Measurements from ENCODE around the gene MLIP.

The MLIP gene

DNA sequence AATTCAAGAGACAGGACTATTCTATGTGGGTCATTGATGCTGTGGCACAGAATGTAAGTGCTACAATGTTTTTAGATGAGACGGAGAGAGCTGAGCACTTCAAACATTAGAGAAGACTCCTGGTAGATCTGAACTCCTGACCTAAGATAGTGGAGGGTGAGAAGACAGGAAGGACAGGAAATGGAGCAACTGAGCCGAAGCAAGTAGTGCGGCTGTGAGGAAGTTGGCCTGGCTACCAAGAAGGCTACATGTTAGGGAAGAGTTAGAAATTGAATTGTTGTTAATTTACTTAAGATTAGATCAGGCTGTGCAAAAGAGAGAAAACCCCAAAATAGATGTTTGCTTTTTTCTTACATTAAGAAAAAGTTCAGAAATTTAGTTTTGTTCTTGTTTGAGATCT is 14.4 kb upstream of the MLIP start:
- in situ Hi-C loops (cut with MboI; ENCODE audit: low sequenced_read_pairs), result no loop called here

DNA sequence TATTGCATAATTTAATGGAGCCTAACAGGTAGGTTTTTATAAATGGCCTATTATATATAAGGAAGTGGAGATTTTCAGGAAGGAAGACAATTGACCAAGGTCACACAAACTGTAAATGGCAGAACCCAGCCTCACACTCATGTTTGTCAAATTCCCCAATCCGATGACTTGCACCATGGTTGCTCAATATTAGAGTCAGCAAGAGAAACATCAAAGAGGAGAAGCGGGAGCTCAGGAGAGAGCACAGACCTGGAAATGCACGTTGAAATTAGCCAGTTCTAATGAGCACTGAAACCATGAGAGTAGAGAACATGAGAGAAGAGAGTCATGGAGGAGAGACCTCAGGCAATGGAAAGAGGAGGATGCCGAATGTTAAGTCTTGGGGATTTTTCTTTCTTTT is 13.5 kb upstream of the MLIP start:
- in situ Hi-C loops (cut with MboI; ENCODE audit: low sequenced_read_pairs), result no loop called here

DNA sequence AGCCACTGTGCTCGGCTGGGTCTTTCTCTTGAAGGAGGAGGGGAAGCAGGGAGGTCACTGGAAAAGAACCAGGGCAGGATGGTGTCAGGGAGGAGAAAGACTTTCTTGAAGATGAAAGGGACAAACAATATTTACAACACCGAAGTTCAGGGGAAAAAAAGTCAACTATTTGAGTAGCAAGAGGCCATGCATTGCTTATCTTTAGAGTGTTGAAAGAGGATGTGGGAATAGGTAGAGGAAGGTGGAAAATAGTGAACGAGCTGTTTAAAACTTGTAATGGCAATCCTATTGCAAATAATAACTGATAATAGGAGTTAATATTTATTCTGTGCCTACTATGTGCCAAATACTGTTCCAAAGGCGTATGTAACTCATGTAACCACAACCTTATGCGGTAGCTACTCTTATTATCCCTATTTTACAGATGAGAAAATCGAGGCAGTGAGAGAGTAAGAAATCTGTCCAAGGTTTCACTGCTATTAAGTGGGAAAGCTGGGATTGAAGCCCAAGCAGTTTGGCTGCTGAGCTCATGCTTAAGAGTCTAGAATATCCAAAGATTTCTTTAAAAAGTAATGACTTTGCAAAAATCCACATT is 12.7 kb upstream of the MLIP start:
- in situ Hi-C loops (cut with MboI; ENCODE audit: low sequenced_read_pairs), result no loop called here

DNA sequence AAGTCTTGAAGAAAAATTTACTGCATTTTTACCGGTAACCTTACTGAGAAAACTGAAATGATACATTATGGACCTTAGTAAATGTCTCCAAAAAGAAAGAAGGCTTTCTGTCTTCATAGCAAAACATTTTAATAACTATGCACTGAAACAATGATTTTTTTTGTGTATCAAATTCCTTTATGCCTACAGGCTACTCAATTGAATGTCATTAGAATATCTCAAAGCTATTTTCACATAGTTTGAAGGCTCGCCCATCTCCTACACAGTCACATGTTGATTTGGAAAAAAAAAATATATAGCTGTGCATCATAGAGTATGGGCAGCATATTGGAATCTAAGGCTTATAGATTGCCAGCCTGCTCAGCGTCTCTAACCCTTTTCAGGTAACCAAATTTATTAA is 12.0 kb upstream of the MLIP start:
- in situ Hi-C loops (cut with MboI; ENCODE audit: low sequenced_read_pairs), result no loop called here

DNA sequence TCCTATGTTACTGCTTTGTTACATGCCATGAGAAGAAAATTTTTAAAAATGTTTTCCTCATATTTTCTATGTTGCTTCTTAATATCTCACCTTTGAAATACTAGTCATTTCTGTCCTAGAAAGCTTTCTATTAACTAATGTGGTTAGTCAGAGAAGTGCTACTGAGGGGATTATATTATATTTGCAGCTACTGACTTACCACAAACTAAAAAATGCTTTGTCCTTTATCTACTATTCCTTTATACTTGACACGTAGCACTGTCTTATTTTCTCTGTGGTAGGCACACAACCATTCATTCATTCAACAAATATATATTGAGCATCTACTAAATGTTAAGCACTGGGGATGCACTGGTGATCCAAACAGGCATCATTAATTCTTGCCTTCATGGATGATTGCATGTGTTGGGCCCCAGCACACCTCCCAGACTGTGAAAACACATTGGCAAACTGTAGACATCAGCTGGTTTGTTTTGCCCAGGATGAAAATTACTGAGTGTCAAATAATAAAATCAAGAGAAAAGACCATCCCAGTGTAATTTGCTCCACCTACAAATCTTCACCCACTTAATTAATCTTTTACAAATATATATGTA is 10.7 kb upstream of the MLIP start:
- in situ Hi-C loops (cut with MboI; ENCODE audit: low sequenced_read_pairs), result no loop called here

DNA sequence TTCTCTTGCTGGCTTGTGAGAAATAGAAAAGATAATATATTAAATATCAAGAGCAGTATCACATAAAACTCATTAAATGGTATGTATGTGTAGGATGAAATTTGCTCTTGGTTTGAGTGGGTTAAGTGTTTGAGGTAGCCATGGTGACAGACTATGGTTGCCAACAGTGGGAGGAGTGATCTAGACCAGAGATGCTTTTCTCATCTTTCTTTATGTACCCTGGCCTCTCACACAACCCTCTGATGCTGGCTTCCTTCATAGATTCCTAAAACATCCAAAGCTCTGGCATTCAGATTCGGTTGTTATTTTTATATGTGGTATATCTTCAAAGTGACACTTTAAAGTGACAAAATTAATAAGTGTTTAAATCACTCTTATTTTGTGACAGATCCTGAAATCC is 9.0 kb upstream of the MLIP start:
- in situ Hi-C loops (cut with MboI; ENCODE audit: low sequenced_read_pairs), result no loop called here

DNA sequence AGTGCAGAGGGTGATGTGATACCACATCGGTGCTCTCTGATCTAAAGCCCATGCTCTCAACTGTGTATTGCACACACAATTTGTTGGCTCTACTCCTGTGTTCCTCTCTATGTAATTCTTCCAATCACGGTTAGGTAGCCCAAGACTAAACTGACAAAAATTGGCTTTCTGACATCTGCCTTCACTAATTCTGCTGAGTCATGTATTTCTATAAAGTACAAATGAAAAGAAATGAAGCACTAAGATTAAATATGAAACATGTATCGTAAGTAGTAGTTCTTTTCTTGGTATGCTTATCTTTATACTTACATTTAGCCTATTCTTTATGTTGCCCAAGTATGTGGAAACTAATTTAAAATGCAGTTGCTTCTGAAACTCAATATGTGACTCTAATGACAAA is 7.7 kb upstream of the MLIP start:
- in situ Hi-C loops (cut with MboI; ENCODE audit: low sequenced_read_pairs), result no loop called here

DNA sequence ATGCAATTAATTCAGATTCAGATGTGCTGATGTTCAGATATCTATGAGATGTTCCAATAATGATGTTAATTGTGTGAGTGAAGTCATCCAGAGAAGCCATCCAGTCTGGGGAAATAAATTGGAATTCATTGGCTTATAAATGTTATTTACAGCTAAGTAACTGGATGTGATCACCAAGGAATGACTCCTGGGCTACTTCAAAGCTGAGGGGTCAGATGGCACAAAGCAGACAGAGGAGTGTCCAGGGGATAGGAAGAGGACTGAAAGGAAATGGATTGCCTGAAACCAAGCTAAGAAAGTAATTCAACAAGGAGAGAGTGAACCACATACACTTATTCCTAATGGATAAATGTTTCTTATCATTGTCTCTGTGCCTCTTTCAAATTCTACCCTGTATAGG is 4.5 kb upstream of the MLIP start:
- in situ Hi-C loops (cut with MboI; ENCODE audit: low sequenced_read_pairs), result no loop called here

DNA sequence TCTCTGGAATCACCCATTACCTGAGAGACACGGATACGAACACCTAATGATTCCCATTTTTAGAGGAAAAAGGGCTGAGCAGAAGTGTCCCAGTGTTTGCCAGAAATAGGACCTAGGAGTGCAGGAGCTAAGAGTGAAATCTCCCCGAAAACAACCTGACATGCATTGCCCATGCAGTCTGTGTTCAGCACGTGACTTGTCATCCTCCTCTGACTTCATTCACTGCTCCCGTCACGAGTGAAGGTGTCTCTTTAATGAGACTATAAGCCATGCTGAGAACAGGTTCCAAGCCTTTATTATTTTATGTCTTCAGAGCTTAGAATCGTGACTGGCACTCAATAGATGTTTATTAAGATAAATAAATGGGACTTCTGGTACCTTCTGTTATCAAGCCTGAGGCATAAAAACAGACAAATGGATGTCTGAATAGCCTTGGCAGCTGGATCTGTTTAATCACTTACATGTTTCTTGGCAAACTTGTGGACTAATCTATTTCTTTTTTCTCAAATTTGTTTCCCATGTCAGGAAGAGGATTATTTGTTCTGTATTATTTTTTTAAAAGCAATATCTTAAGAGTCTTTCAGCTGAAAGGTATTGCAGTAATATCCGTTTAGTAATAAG is 3.7 kb upstream of the MLIP start:
- in situ Hi-C loops (cut with MboI; ENCODE audit: low sequenced_read_pairs), result no loop called here

DNA sequence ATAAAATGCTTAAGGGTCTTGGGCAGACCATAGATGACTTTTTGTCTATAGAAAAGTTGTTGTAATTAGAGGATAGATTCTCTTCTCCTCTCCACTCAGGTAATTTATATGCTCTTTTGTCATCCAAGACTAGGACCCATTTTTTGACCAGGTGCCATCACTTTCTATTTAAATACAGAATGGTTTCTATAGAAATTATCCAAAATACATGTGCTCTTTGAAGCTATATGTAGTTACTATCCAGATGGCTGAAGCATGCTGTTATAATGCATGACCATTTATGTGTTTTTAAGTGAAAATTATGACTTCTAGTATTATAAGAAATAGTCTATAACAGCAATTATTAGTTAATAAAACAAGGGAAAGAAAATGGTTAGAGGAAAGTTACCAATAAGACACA is 3.0 kb upstream of the MLIP start:
- in situ Hi-C loops (cut with MboI; ENCODE audit: low sequenced_read_pairs), result no loop called here

DNA sequence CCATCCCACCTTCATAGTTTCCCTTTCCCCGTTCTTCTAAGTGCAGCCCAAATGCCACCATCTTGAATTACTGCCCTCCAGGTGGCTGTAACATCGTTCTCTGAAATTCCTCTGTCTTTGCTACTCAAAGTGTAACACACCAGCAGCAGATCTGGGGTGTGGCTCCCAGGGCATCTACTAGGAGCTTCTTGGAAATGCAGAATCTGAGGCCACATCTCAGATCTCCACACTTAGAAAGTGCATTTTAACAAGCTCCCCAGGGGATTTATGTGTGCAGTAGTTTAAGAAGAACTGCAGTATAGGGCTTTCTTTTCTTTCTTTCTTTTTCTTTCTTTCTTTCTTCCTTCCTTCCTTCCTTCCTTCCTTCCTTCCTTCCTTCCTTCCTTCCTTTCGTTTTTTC is 1.7 kb upstream of the MLIP start:
- in situ Hi-C loops (cut with MboI; ENCODE audit: low sequenced_read_pairs), result no loop called here

DNA sequence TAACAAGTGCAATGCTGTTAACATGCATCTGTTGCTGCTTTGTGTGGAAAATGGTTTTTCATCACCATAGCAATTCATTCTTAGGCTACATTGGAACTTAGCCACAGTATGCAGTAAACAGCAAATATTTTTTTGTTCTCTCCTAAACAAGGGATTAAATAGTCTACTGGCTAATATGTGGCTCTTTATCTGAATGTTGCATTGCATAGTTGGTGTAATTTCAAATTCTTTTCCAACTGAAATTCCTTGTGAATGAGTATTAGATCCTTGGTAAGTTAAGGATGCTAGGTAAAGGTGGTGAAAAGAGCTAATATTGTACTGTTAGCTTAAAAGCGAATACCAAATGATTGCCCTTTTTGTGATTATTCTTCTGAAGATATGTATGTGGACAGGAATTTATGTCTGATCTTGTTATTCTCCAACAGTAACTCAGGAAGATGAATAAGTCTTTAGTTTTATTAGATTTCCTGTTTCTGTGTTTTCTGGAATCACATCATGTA is 958 bp downstream of the MLIP start:
- in situ Hi-C loops (cut with MboI; ENCODE audit: low sequenced_read_pairs), result no loop called here

DNA sequence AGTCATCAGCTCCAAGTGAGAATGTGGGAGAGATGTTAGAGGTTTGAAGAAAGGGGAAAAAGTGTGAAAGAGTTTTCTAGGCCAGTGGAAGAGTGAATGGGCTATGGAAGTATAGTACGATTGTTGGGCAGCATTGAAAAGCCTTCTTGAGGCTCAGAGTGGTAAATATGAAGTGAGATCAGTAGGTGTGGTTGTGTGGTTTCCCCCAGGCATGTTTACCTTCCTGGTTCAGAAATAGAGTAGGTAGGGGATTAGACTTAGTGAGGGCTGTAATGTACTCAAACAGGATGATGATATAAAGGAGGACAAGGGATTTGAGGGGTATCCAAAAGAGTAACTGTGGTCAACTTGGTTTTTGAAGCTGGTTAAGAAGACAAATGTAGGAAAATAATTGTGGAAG is 3.7 kb downstream of the MLIP start:
- in situ Hi-C loops (cut with MboI; ENCODE audit: low sequenced_read_pairs), result no loop called here

DNA sequence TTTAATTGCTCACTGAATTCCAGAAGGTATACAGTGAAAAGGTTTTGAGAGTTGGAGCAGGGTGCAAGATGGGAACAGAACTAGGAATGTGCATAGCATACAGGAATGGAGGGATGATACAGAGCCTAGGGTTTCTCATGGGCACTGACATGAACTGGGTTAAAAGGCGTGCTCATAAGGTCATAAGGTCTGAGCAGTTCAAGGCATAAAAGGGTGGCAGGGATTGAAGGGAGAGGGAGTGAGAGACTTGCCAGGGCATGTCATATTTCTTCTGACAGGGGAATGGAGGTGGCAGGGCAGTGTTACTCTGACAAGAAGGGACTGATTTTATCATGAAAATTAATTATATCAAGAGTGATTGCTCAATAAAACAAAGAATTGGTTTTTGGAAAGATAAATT is 4.7 kb downstream of the MLIP start:
- in situ Hi-C loops (cut with MboI; ENCODE audit: low sequenced_read_pairs), result no loop called here

DNA sequence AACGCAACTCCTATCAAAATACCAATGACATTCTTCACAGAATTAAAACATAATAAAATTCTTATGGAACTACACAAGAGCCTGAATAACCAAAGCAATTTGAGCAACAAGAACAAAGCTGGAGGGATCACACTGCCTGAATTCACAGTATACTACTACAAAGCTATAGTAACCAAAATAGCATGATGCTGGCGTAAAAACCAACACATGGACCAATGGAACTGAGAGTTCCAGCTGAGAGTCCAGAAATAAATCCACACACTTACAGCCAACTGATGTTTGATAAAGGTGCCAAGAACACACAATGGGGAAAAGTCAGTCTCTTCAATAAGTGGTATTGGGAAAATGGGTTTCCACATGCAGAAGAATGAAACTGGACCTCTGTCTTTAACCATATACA is 6.9 kb downstream of the MLIP start:
- in situ Hi-C loops (cut with MboI; ENCODE audit: low sequenced_read_pairs), result no loop called here

DNA sequence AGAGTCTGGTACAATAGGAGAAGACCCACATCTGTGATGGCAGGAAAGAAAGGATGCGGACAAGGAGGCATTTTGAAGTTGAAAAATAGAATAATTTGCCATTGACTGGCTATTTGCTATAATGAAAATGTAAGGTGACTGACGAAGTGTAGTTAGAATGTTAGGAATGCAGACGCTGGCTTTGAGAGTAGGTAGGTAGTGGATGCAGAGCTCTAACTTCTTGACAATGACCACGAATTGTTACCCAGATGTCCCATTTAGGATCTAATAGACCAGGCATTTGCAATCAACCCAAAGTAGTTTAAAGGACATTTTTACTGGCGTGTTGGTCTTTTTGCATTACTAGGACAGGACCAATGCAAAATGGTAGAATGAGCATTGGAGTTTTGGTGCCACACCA is 14.2 kb downstream of the MLIP start:
- in situ Hi-C loops (cut with MboI; ENCODE audit: low sequenced_read_pairs), result no loop called here

DNA sequence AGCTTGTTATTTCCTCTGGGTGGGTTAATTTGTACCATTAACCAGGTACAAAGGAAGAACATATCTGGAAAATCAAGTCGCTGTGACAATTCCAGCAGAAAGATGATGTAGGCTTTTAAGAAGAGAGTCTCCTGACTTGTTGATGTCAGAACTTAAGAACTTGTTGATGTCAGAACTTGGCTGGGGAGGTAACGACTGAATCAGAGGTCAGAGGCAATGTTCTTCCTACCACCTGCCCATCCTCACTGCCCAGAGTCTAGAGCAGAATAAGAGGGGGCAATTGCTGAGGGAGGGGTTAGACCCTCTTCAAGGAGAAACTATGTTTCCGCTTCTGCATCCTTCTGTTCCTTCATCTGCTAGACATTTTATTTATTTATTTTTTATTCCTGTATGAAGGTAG is 18.9 kb downstream of the MLIP start:
- in situ Hi-C loops (cut with MboI; ENCODE audit: low sequenced_read_pairs), result no loop called here

DNA sequence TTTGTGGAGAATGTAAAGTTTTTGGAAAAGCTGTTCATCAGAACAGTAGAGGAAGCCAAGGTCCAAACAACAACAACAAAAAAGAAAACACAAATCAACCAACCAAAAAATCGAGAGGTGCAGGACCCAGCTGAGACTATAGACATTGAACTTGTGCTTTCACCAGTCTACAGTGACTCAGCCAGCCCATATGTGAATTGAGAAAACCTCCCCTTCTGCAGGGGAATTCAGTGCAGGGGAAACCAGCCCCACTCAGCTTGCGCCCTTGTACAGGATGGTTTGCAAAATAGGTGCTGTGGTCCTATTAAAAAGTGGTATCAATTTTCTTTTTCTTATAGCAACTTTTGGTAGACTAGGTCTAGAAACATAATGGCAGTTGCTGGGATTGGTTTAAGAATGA is 21.3 kb downstream of the MLIP start:
- in situ Hi-C loops (cut with MboI; ENCODE audit: low sequenced_read_pairs), result no loop called here

DNA sequence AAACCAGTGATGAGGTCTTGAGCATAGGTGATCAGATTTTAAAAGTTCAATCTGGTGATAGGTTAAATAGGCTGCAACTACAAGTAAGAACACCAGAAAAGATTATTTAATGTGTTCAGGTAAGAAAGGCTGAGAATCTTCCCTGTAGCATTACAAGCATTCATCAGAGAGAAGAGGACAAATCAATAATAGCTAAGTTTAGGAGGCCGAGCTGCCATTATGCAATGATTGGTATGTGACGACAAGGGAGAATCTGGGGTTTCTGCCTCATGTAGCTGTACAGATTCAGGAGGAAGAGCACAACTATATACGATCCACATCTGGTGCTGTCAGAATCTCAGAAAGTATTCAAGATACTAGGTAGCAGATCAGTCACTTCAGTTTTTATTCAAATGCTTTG is 21.9 kb downstream of the MLIP start:
- in situ Hi-C loops (cut with MboI; ENCODE audit: low sequenced_read_pairs), result no loop called here

DNA sequence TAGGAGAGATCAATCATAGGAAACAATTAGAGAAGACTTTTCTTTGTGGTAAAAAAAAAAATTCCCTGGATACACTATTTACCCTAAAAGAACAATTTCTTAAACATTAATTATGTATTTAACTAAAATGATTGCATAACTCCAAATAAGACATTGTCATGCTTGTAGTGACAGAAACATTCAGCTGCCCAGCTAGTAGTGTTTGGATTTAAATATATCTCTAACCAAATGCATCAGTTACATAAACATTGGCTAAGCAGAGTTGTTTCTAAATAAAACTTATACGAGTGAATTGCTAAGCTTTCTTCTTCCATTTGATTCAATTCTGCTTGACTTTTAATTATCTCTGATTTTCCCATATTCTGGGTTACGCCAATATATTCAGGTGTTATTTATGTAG is 23.7 kb downstream of the MLIP start:
- in situ Hi-C loops (cut with MboI; ENCODE audit: low sequenced_read_pairs), result no loop called here

DNA sequence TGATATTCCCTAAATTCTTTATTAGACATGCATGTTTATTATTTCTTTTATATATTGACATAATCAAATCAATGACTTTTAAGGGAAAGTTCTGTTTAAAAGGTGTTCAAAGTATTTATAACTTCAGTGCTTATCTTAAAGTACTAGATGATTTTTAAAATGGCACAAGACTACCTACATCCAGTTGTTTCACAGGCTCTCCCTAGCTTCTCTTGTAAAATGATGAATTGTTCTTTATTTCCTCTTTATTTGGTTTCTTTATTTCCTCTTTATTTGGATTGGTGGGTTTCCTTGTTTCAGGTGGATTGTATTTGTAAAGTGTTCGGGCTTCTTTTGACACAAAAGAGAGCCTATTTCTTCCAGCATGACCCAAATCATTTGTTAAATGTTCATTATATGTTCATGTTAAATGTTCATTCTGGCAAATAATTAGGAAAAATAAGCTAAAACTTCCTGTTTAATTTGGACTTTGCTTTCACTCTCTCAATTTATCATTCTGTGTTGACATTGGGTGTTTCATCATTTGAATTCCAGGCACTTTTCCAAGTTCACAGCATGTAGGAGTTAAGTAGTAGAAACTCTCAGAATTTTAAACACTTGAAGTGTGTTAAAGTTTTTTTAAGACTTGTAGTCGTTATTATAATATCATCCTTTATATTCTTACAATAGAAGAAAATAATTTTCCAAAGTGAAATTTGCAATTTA is 24.6 kb downstream of the MLIP start:
- in situ Hi-C loops (cut with MboI; ENCODE audit: low sequenced_read_pairs), result no loop called here

DNA sequence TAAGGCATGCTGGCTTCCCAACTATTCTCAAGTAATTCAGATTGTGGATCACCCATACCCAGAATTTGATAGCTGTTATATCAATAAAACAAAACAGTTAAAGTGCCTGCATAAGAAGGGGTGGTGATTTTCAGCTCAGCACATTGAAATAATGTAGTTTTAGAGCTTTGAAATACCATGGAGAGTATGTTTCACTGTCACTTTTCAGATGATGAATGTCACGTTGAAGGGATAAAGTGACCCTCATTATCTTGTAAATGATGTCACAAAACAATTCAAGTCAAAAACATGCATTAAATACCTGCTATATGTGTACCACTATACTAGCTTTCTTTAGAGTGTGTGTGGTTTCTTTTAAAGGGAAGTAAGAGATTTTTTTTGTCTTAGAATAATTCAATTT is 27.6 kb downstream of the MLIP start:
- in situ Hi-C loops (cut with MboI; ENCODE audit: low sequenced_read_pairs), result no loop called here
